GM10266 (cell line): ENCODE results near the gene SPATA31D4.
"Not testable (repeated sequence)": the region's sequence is repeated elsewhere in the genome, so short reads cannot be mapped to it uniquely, and the experiment has no call there.

Experiments
- DNase-seq: peaks from one replicate; pipeline ENCODE4 v3.0.0; 2012; ENCODE audit errors: extremely low spot score
- CTCF ChIP-seq: IDR thresholded peaks from 2 replicates; pipeline ENCODE4 v1.5.1; 2012; ENCODE audit warnings: mild to moderate bottlenecking, low read depth; ENCODE audit not compliant: control insufficient read depth, insufficient read depth; ENCODE audit errors: missing control alignments

Gene SPATA31D4

DNA sequence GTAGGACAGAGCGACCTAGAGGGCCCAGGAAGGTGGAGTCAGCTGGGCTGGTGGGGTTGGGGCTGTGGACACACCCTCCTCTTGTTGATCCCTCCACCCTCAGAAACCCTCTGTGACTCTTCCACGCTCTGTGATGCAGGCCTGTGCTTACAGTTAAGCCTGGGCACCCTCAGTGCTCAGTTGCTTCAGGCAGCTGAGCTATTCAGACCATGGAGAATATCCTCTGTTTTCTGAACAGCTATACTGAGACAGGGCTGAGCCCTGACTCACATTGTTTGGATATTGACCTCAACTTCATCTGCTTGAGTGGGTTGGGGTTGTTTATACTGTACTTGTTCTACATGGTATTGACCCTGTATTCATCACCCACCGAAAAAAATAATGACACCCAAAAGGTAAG is at the start of gene SPATA31D4:
Gene SPATA31D4 (plus strand): TSS at position 124 of the 400 bp plus-strand sequence. CDS start 86 bp downstream, at position 210.
- not testable (repeated sequence) for DNase-seq

DNA sequence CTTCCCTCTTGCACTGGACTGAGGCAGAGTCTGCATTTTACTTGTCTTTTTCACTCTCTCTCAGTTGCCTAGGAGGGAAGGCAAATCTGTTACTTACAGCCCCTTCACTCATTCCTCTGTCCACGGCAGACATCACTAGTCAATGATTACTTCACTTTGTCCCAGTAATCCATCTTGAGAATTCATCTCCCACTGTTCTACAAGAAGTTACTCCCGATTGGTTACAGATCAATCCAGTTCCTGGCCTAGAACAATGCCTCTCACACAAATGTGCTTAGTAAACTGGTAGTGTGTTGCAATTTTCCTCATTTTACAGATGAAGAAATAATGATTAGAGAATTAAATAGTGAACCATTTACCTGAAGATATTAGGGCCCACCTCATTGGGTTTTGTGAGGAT is 49.7 kb upstream of the SPATA31D4 start:
- no peak for TF ChIP-seq CTCF
- no peak for DNase-seq

- DNase-seq: no peak
- no peak for TF ChIP-seq CTCF
Observed at GRCh38 chr9:81879501-81879916, 48.7 kb upstream of the SPATA31D4 start.

- TF ChIP-seq CTCF: no peak
- no peak for DNase-seq
Observed at GRCh38 chr9:81885602-81886001, 42.6 kb upstream of the SPATA31D4 start.

DNA sequence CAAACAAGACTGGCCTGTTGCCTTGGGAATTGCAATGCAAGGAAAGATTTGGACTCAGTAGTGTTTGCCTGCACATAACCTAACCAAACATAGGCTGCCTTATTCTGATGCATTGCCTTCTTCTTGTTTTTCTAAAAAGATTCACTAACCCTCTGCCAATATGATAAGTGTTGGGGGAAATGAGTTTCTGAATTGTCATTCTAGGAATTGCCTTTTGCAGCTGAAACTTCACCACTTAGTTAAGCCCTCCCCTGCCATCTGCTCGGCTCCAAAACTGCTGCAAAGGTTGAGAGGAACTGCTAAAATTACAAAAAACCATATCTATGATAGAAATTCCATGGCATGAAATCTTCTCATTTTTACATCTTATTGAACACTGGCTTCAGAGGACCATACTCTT is 41.6 kb upstream of the SPATA31D4 start:
- TF ChIP-seq CTCF: no peak
- DNase-seq: no peak

GRCh38 chr9:81890104-81890503 is 38.1 kb upstream of the SPATA31D4 start:
- DNase-seq: no peak
- no peak for TF ChIP-seq CTCF

GRCh38 chr9:81892440-81892839 is 35.8 kb upstream of the SPATA31D4 start:
- DNase-seq: no peak
- TF ChIP-seq CTCF: no peak

GRCh38 chr9:81893929-81894328 is 34.3 kb upstream of the SPATA31D4 start:
- DNase-seq: no peak
- TF ChIP-seq CTCF: no peak
